Liver (tissue), 3 donors: ENCODE data around the gene CROCC2.

ENCODE experiments used
- TAF1 ChIP-seq: conservative IDR thresholded peaks from 2 replicates; pipeline ENCODE4 v1.6.1; 2016; ENCODE audit warnings: antibody characterized with exemption, mild to moderate bottlenecking
- TF ChIP-seq, protein P1 (sequence below): IDR thresholded peaks from 2 replicates; pipeline ENCODE4 v1.6.1; 2016; ENCODE audit warnings: antibody characterized with exemption
- TF ChIP-seq, protein P2 (sequence below): IDR thresholded peaks from 2 replicates; pipeline ENCODE4 v1.6.1; 2016; ENCODE audit warnings: antibody characterized with exemption, mild to moderate bottlenecking
- TF ChIP-seq, protein P3 (sequence below): fragments of 150-350 bp; IDR thresholded peaks from 2 replicates; pipeline ENCODE4 v1.5.1; 2017; ENCODE audit warnings: improper control_type of control experiment, low read depth, low read length; ENCODE audit not compliant: missing input control
- donor health status: healthy.
- donor health status: healthy.

DNA sequence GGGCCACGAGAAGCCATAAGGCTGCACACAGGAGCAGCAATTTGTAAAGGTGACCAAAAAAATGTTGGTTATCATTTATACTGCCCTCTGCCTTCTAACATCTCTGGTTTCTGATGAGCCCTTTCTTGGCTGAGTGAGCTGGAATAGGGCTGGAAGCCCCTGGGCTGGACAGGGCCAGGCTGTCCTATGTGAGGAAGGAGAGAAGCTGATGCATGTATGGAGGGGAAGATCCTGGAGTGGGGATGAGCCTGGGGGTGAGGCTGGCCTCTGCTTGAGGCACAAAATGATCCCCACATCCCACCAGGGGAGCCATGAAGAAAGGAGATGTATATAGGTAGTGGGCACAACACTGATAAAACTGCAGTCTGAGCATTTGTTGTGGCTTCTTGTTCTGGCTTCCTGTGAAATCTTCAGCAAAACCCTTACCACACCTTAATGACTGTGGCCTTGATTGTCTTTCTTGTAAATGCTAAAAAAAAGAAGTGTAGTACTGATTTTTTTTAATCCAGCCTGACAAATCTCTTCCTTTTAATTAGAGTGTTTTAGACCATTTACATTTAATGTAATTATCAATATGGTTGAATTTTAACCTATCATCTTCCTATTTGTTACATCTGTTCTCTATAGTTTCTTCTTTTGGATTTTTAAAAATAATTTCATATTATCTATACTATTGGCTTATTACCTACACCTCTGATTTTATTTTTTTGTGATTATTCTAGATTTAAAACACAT lies 97.9 kb downstream of the CROCC2 start:
- TF ChIP-seq, protein P1, sequence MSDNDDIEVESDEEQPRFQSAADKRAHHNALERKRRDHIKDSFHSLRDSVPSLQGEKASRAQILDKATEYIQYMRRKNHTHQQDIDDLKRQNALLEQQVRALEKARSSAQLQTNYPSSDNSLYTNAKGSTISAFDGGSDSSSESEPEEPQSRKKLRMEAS: no peak
- TF ChIP-seq, protein P2, sequence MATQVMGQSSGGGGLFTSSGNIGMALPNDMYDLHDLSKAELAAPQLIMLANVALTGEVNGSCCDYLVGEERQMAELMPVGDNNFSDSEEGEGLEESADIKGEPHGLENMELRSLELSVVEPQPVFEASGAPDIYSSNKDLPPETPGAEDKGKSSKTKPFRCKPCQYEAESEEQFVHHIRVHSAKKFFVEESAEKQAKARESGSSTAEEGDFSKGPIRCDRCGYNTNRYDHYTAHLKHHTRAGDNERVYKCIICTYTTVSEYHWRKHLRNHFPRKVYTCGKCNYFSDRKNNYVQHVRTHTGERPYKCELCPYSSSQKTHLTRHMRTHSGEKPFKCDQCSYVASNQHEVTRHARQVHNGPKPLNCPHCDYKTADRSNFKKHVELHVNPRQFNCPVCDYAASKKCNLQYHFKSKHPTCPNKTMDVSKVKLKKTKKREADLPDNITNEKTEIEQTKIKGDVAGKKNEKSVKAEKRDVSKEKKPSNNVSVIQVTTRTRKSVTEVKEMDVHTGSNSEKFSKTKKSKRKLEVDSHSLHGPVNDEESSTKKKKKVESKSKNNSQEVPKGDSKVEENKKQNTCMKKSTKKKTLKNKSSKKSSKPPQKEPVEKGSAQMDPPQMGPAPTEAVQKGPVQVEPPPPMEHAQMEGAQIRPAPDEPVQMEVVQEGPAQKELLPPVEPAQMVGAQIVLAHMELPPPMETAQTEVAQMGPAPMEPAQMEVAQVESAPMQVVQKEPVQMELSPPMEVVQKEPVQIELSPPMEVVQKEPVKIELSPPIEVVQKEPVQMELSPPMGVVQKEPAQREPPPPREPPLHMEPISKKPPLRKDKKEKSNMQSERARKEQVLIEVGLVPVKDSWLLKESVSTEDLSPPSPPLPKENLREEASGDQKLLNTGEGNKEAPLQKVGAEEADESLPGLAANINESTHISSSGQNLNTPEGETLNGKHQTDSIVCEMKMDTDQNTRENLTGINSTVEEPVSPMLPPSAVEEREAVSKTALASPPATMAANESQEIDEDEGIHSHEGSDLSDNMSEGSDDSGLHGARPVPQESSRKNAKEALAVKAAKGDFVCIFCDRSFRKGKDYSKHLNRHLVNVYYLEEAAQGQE: no peak
- TF ChIP-seq, protein P3, sequence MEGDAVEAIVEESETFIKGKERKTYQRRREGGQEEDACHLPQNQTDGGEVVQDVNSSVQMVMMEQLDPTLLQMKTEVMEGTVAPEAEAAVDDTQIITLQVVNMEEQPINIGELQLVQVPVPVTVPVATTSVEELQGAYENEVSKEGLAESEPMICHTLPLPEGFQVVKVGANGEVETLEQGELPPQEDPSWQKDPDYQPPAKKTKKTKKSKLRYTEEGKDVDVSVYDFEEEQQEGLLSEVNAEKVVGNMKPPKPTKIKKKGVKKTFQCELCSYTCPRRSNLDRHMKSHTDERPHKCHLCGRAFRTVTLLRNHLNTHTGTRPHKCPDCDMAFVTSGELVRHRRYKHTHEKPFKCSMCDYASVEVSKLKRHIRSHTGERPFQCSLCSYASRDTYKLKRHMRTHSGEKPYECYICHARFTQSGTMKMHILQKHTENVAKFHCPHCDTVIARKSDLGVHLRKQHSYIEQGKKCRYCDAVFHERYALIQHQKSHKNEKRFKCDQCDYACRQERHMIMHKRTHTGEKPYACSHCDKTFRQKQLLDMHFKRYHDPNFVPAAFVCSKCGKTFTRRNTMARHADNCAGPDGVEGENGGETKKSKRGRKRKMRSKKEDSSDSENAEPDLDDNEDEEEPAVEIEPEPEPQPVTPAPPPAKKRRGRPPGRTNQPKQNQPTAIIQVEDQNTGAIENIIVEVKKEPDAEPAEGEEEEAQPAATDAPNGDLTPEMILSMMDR: no peak
- TF ChIP-seq TAF1: no peak
